Spleen (tissue), 11 donors: ENCODE measurements around the gene DGKG. TPM values are rescaled to one million over a fixed set of nuclear protein-coding genes. Genes with fewer than 3 reads are reported as not detected.

Experiments used
- DNase-seq: peaks from one replicate; pipeline ENCODE4 v3.0.0-alpha.2; 2020
- H3K27ac ChIP-seq, 8 donors: fragments of 200-600 bp; sonication (generic) in 7 of 8; 1 replicate in 4 of 8; 2 replicates in 4 of 8; pipeline versions ENCODE4 v1.5.0 to v1.8.0; 2016 to 2021; ENCODE audit warnings: inconsistent platforms in 4 of 8, mild to moderate bottlenecking in 4 of 8, moderate library complexity in 1 of 8
- H3K27me3 ChIP-seq, 7 donors: fragments of 200-600 bp; sonication (generic) in 6 of 7; replicated peaks in 1 of 7; 1 replicate in 4 of 7; 2 replicates in 3 of 7; pipeline versions ENCODE4 v1.5.0 to v1.8.0; 2016 to 2021; ENCODE audit warnings: inconsistent platforms in 3 of 7, mild to moderate bottlenecking in 1 of 7
- H3K36me3 ChIP-seq, 6 donors: fragments of 200-600 bp; sonication (generic) in 5 of 6; 1 replicate in 4 of 6; 2 replicates in 2 of 6; pipeline versions ENCODE4 v1.5.0 to v1.8.0; 2016 to 2021; ENCODE audit warnings: inconsistent platforms in 2 of 6
- H3K4me1 ChIP-seq, 6 donors: fragments of 200-600 bp; sonication (generic) in 5 of 6; 1 replicate in 3 of 6; 2 replicates in 3 of 6; pipeline versions ENCODE4 v1.5.0 to v1.8.0; 2016 to 2021; ENCODE audit warnings: inconsistent platforms in 3 of 6
- H3K4me3 ChIP-seq, 8 donors: fragments of 200-600 bp; sonication (generic) in 7 of 8; 1 replicate in 4 of 8; 2 replicates in 4 of 8; pipeline versions ENCODE4 v1.5.0 to v1.8.0; 2016 to 2021; ENCODE audit warnings: inconsistent platforms in 4 of 8, mild to moderate bottlenecking in 4 of 8, moderate library complexity in 2 of 8
- H3K9me3 ChIP-seq, 8 donors: fragments of 200-600 bp; sonication (generic) in 7 of 8; 1 replicate in 4 of 8; 2 replicates in 4 of 8; pipeline versions ENCODE4 v1.5.0 to v1.8.0; 2016 to 2021; ENCODE audit warnings: inconsistent platforms in 4 of 8
- POLR2A ChIP-seq, 3 donors: fragments of 450-650 bp; IDR thresholded peaks; one replicate each; pipeline ENCODE4 v1.5.1; 2017; ENCODE audit warnings: antibody characterized with exemption in 3 of 3, mild to moderate bottlenecking in 1 of 3
- POLR2AphosphoS5 ChIP-seq, 3 donors: sonication (generic); formaldehyde crosslinking; IDR thresholded peaks; one replicate each; pipeline ENCODE4 v1.5.1; 2017; ENCODE audit warnings: antibody characterized with exemption in 3 of 3
- WGBS, 5 donors: extraction: QIAGEN DNeasy Blood & Tissue Kit in 3 of 5; methylation state at CpG; one replicate each; pipeline versions ENCODE4 v1.1.5 to v1.1.7; 2013 to 2018; 5-methylcytosine and 5-hydroxymethylcytosine counted together
- intact Hi-C: fragments of 100-400 bp; cut with DNase I; formaldehyde crosslinking; loops from one replicate; pipeline ENCODE4 v1.15.0; 2023; ENCODE audit warnings: low total_unique reads
- polyA plus RNA-seq, 3 donors: library from polyadenylated mRNA; stranded (reverse); fragments of 200-250 nt; gene quantifications; one replicate each; pipeline ENCODE4 v1.2.1, GENCODE V29; 2013
- total RNA-seq, 7 donors: library from RNA; depleted of rRNA in 3 of 7; stranded (reverse); fragments of >200 nt in 3 of 7; fragmentation: NEBNext Ultra II Directional in 4 of 7; extraction: Animal tissue kit (Norgen Biotek cat#: 25700) in 4 of 7; gene quantifications; one replicate each; pipeline versions ENCODE4 v1.1.0 to v1.2.1, GENCODE V29; 2016 to 2021
- TF ChIP-seq, protein P1 (sequence below), 11 experiments: fragments of 200-600 bp in 7 of 11; fragments of 450-650 bp in 4 of 11; sonication (generic) in 4 of 11; IDR thresholded peaks in 8 of 11; conservative IDR thresholded peaks in 3 of 11; 1 replicate in 7 of 11; 2 replicates in 4 of 11; pipeline versions ENCODE4 v1.4.0 to v1.8.0; 2016 to 2021; ENCODE audit warnings: antibody characterized with exemption in 11 of 11, inconsistent platforms in 4 of 11, mild to moderate bottlenecking in 1 of 11
- donor health status: healthy with polysubstance abuse.
- donor health status: DM: no; HTN: no; CAD: no; lungs with moderate emphysema.
- donor health status: DM: no; HTN: no; CAD: no.
- donor health status: Bipolar disorder and iron deficiency.
- donor health status: healthy.
- donor health status: DM: no; HTN: no; CAD: no.
- donor health status: DM: yes; HTN: yes; CAD: no.

Gene DGKG
- total and polyA plus RNA-seq, 10 donors: 0.22 to 7.7 (median 5.4) TPM

DNA sequence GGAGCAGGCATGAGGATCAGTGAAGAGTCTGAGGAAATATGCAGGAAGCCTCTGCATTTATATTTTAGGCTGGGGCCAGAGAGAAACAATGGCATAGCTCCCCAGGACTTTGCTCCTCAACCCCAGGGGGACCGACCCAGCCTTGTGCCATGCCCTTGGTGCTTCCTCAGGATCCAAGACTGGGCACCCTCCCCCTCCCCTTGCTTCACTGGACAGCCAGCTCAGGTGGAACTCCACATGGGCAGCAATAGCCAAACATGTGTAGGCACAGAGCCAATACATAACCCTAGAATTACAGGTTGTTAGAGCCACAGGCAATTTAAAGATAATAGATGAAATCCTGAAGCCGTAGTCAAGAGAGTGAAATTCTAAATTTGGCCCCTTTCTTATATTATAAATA, 180.1 kb downstream of the DGKG start:
- Histone ChIP-seq H3K27me3 (no peaks in the 10 kb centered on the region), H3K4me1 (peaks cover 3 to 42% (median 22%) of the 10 kb centered on the region in 6 donors), H3K9me3 (no peaks in the 10 kb centered on the region), H3K4me3 (no peak overlapping the region), H3K36me3 (peaks cover 0 to 35% (median 0%) of the 10 kb centered on the region in 6 donors), H3K27ac (no peak overlapping the region)
- intact Hi-C loops: no loop called here
- DNase-seq: no peak
- TF ChIP-seq POLR2AphosphoS5 (IDR thresholded peaks at IDR 0.05) (no peak), POLR2A (IDR thresholded peaks at IDR 0.05) (no peak)
- TF ChIP-seq, protein P1, sequence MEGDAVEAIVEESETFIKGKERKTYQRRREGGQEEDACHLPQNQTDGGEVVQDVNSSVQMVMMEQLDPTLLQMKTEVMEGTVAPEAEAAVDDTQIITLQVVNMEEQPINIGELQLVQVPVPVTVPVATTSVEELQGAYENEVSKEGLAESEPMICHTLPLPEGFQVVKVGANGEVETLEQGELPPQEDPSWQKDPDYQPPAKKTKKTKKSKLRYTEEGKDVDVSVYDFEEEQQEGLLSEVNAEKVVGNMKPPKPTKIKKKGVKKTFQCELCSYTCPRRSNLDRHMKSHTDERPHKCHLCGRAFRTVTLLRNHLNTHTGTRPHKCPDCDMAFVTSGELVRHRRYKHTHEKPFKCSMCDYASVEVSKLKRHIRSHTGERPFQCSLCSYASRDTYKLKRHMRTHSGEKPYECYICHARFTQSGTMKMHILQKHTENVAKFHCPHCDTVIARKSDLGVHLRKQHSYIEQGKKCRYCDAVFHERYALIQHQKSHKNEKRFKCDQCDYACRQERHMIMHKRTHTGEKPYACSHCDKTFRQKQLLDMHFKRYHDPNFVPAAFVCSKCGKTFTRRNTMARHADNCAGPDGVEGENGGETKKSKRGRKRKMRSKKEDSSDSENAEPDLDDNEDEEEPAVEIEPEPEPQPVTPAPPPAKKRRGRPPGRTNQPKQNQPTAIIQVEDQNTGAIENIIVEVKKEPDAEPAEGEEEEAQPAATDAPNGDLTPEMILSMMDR (IDR thresholded peaks at IDR 0.05 in 8 of 11, conservative IDR thresholded peaks at IDR 0.05 in 3 of 11): no peak
- 72 to 91% (median 88%) methylated on average over 2 of the region's 2 CpGs for WGBS, 5 donors

- Histone ChIP-seq H3K4me1 (peaks cover 3 to 33% (median 21%) of the 10 kb centered on the region in 6 donors), H3K9me3 (no peaks in the 10 kb centered on the region), H3K4me3 (no peak overlapping the region), H3K27me3 (no peaks in the 10 kb centered on the region), H3K27ac (no peak overlapping the region), H3K36me3 (peaks cover 0 to 35% (median 0%) of the 10 kb centered on the region in 6 donors)
- no peak for TF ChIP-seq POLR2A (IDR thresholded peaks at IDR 0.05)
- TF ChIP-seq, protein P1 (IDR thresholded peaks at IDR 0.05 in 8 of 11, conservative IDR thresholded peaks at IDR 0.05 in 3 of 11): no peak
- TF ChIP-seq POLR2AphosphoS5 (IDR thresholded peaks at IDR 0.05): no peak
- 71 to 78% (median 73%) methylated on average over 6 of the region's 6 CpGs for WGBS, 5 donors
- DNase-seq: no peak
- intact Hi-C loops: no loop called here
Observed at GRCh38 chr3:186180891-186181481, 181.0 kb downstream of the DGKG start.

- TF ChIP-seq, protein P1 (IDR thresholded peaks at IDR 0.05 in 8 of 11, conservative IDR thresholded peaks at IDR 0.05 in 3 of 11): no peak
- TF ChIP-seq POLR2AphosphoS5 (IDR thresholded peaks at IDR 0.05) (no peak), POLR2A (IDR thresholded peaks at IDR 0.05) (no peak)
- H3K27me3 ChIP-seq: no peaks in the 10 kb centered on the region
- intact Hi-C loops: no loop called here
- H3K4me3 ChIP-seq: no peak overlapping the region
- H3K9me3 ChIP-seq: no peaks in the 10 kb centered on the region
- DNase-seq: no peak
- 64 to 75% (median 70%) methylated on average over 5 of the region's 5 CpGs for WGBS, 5 donors
- H3K27ac ChIP-seq: no peak overlapping the region
- H3K36me3 ChIP-seq: peaks cover 0 to 42% (median 0%) of the 10 kb centered on the region in 6 donors
- peaks cover 3 to 25% (median 13%) of the 10 kb centered on the region in 6 donors for H3K4me1 ChIP-seq
Observed at GRCh38 chr3:186180151-186180550, 181.9 kb downstream of the DGKG start.

- WGBS, 5 donors: 87 to 96% (median 89%) methylated on average over 4 of the region's 4 CpGs
- Histone ChIP-seq H3K4me1 (peaks cover 0 to 8% (median 0%) of the 10 kb centered on the region in 6 donors), H3K9me3 (no peaks in the 10 kb centered on the region), H3K36me3 (peaks cover 0 to 55% (median 0%) of the 10 kb centered on the region in 6 donors), H3K27me3 (no peaks in the 10 kb centered on the region), H3K27ac (no peak overlapping the region), H3K4me3 (no peak overlapping the region)
- intact Hi-C loops: no loop called here
- TF ChIP-seq POLR2AphosphoS5 (IDR thresholded peaks at IDR 0.05): no peak
- TF ChIP-seq, protein P1 (IDR thresholded peaks at IDR 0.05 in 8 of 11, conservative IDR thresholded peaks at IDR 0.05 in 3 of 11): no peak
- TF ChIP-seq POLR2A (IDR thresholded peaks at IDR 0.05): no peak
- DNase-seq: no peak
Observed at GRCh38 chr3:186178412-186178811, 183.6 kb downstream of the DGKG start.
